ENCODE measurements around the gene CHRND. TPM values are rescaled to one million over a fixed set of nuclear protein-coding genes. Genes with fewer than 3 reads are reported as not detected.

CHRND gene
- total and polyA plus RNA-seq, 2 of the 13 experiments (the other 11 are each of a cell fraction or from before 2014, with no cell fraction given), result 0.18 TPM; not detected in 1

- TF ChIP-seq POGK (CRISPR knock-in tag; conservative IDR thresholded peaks at IDR 0.05) (no peak), ZMYM4 (CRISPR knock-in tag; IDR thresholded peaks at IDR 0.05) (no peak), ARID4A (CRISPR knock-in tag; IDR thresholded peaks at IDR 0.05; ENCODE audit: borderline replicate concordance) (0 out of 2 replicates have a peak, but pooled peaks have one; percentile 2), ATAD3A (CRISPR knock-in tag; IDR thresholded peaks at IDR 0.05) (no peak)
Measured at GRCh38 chr2:232502511-232502910, 23.4 kb upstream of the CHRND start (continued).

GRCh38 chr2:232502911-232503808, 22.8 kb upstream of the CHRND start:
- ChIA-PET CTCF (ENCODE audit: low intra/inter-chr PET ratio, low total read pairs) (no interaction called here), POLR2A (no interaction called here)
- Histone ChIP-seq H3K9me3 (ENCODE audit: low read length) (no peaks in the 10 kb centered on the region), H3K36me3 (replicated peaks in 1 of 2; ENCODE audit: control insufficient read depth in 1 of 2, insufficient read depth in 2 of 2, low read length in 2 of 2) (no peaks in the 10 kb centered on the region), H4K20me1 (ENCODE audit: insufficient read depth, low read length) (no peaks in the 10 kb centered on the region), H3K9ac (ENCODE audit: insufficient read depth, low read depth, low read length) (0 out of 2 replicates have a peak overlapping the region, but pooled peaks have one; percentile 20), H3K4me2 (ENCODE audit: low read depth, low read length) (peak overlapping the region; percentile 72), H3K4me3 (replicated peaks in 1 of 3; ENCODE audit: insufficient read depth in 1 of 3, low read depth in 2 of 3, low read length in 3 of 3) (peak overlapping the region; percentile 45 to 67 (median 52); a peak in 5 of 6 replicates), H2AFZ (ENCODE audit: low read length) (no peak overlapping the region), H3K4me1 (ENCODE audit: insufficient read depth, low read length) (peaks cover 11% of the 10 kb centered on the region), H3K27ac (ENCODE audit: extremely low read length, insufficient read depth, low read length) (no peak overlapping the region), H3K27me3 (ENCODE audit: control insufficient read depth in 1 of 2, insufficient read depth in 2 of 2, low read length in 2 of 2) (peaks cover 19 to 92% of the 10 kb centered on the region in 2 experiments), H3K79me2 (ENCODE audit: insufficient read depth, low read length) (no peaks in the 10 kb centered on the region)
- no peak for FAIRE-seq
- in situ Hi-C loops (cut with HindIII; ENCODE audit: extremely low pct_ligation_motif_present, low pct_unique_long_range_greater_than_20kb), result no loop called here
- ATAC-seq, result peak; percentile 56
- intact Hi-C loops (cut with micrococcal nuclease; ENCODE audit: unreplicated experiment), result no loop called here
- no TSS peak for BruUV-seq (replicated peaks)
- 4% methylated on average over 26 of the region's 75 CpGs for WGBS (ENCODE audit: low lambda C conversion rate)
- DNase-seq (ENCODE audit: low spot score), result no peak
- TF ChIP-seq CENPX (CRISPR knock-in tag; IDR thresholded peaks at IDR 0.05), result no peak
- TF ChIP-seq ZBTB21 (CRISPR knock-in tag; IDR thresholded peaks at IDR 0.05), result peak; percentile 82
- TF ChIP-seq GLI4 (CRISPR knock-in tag; IDR thresholded peaks at IDR 0.05; ENCODE audit: borderline replicate concordance), result 0 out of 2 replicates have a peak, but pooled peaks have one; percentile 50
- no peak for TF ChIP-seq ZNF790 (CRISPR knock-in tag; IDR thresholded peaks at IDR 0.05; ENCODE audit: borderline replicate concordance)
- 0 out of 2 replicates have a peak, but pooled peaks have one; percentile 9 for TF ChIP-seq ELF3 (CRISPR knock-in tag; IDR thresholded peaks at IDR 0.05)
- TF ChIP-seq ZNF547 (CRISPR knock-in tag; IDR thresholded peaks at IDR 0.05), result no peak
- no peak for TF ChIP-seq ZBTB34 (CRISPR knock-in tag; IDR thresholded peaks at IDR 0.05)
- no peak for TF ChIP-seq ZNF350 (CRISPR knock-in tag; IDR thresholded peaks at IDR 0.05; ENCODE audit: borderline replicate concordance, low read depth)
- TF ChIP-seq LCORL (IDR thresholded peaks at IDR 0.05), result no peak
- 0 out of 2 replicates have a peak, but pooled peaks have one; percentile 18 for TF ChIP-seq LCORL (CRISPR knock-in tag; IDR thresholded peaks at IDR 0.05)
